HG02884 (cell line): Measurements from ENCODE around the gene IZUMO4.

Experiments used
- ATAC-seq: cut with Tn5 transposase; IDR thresholded peaks from one replicate; pipeline ENCODE4 v1.9.1; 2021; ENCODE audit warnings: mild to moderate bottlenecking, moderate library complexity; ENCODE audit not compliant: unreplicated experiment

IZUMO4 gene

DNA sequence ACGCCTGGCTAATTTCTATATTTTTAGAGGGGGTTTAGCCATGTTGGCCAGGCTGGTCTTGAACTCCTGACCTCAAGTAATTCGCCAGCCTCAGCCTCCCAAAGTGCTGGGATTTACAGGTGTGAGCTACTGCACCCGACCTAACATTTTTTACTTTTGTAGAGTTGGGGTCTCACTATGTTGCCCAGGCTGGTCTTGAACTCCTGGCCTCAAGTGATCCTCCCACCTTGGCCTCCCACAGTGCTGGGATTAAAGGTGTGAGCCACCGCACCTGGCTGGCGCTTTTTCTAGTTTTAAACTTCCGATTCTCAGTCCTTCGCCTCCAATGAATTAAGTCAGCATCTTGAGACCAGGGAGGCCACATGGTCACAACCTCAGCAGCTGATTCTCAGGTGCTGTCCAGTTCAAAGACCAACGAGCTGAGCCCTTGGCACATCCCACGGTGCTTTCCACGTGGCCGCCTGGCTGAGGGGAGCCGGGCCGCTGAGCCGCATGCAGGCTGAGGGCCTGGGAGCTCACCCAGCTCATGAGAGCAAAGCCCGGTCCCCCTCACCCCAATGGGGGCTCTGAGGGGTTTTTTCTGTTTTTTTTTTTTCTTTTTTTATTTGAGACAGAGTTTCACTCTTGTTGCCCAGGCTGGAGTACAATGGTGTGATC is 45.6 kb downstream of the IZUMO4 start:
- no peak for ATAC-seq

DNA sequence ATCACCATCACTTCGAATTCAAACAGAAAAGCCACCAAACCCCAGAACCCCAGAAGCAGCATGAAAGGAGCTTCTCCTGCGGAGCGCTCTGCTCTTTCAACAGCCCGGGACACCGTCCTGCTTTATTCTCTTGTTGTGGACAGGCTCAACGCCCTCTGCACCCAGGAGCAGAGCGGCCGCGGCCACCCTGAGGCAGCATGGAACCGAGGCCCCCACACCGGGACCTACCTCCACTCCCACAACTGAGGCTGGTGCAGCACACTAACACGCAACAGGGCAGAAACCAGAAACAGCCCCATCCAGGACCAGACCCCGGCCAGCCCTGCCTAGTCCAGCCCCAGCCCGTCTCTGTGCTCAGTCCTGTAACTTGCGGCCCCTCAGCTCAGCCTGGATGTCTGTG is 47.5 kb downstream of the IZUMO4 start:
- no peak for ATAC-seq

DNA sequence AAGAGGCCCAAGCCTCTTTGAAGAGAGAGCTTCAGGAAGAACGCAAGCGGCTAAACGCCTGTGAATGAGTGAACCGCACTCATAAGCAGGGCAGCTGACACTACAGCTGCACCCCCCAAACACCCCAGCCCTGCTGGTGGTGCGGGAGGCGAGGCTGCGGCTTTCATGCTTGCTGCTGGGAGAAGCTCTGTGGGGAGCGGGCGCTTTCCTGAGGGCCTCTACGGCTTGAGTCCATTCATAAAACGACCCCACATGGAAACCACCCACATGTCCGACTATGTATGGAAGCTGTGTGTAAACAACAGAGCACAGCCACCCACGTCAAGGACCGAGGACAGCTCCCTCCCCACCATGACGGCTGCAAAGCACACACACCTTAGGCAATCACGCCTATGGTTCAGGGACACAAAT is 49.1 kb downstream of the IZUMO4 start:
- no peak for ATAC-seq

- ATAC-seq, result no peak
These were observed 51.9 kb downstream of the IZUMO4 start for GRCh38 chr19:2148482-2149135.
